ENCODE data around the gene VCL.

The VCL gene

GRCh38 chr10:73991203-73991883 is 6.6 kb upstream of the VCL start:
- H2AK5ac ChIP-seq (ENCODE audit: low read length, severe bottlenecking): no peak overlapping the region
- WGBS: 100% methylated on average over 2 of the region's 3 CpGs
- H3K36me3 ChIP-seq (ENCODE audit: control insufficient read depth in 1 of 2, insufficient read depth in 2 of 2, low read depth in 1 of 2, low read length in 2 of 2): no peaks in the 10 kb centered on the region
- DNase-seq: no peak
- H2BK5ac ChIP-seq (ENCODE audit: low read depth, low read length, poor library complexity, severe bottlenecking): no peak overlapping the region
- H3K23ac ChIP-seq (ENCODE audit: low read length in 2 of 2): peak overlapping the region in 1 of 2 experiments; percentile 98
- no peak overlapping the region for H3K27ac ChIP-seq (ENCODE audit: low read length, poor library complexity, severe bottlenecking)
- peaks cover 3% of the 10 kb centered on the region for H3K4me1 ChIP-seq (ENCODE audit: control insufficient read depth, insufficient read depth, low read depth, low read length)
- H2BK15ac ChIP-seq (ENCODE audit: low read depth, poor library complexity, severe bottlenecking): no peak overlapping the region
- no peaks in the 10 kb centered on the region for H3K27me3 ChIP-seq (ENCODE audit: control insufficient read depth in 1 of 2, insufficient read depth in 1 of 2, low read length in 2 of 2)
- H3K4ac ChIP-seq (ENCODE audit: low read depth in 1 of 2, low read length in 2 of 2): no peak overlapping the region
- no peak overlapping the region for H2BK12ac ChIP-seq (ENCODE audit: low read length in 2 of 2)
- no peak overlapping the region for H3K9ac ChIP-seq (ENCODE audit: low read length)
- H4K91ac ChIP-seq (ENCODE audit: low read length): no peak overlapping the region
- no peaks in the 10 kb centered on the region for H3K79me1 ChIP-seq (replicated peaks; ENCODE audit: low read length, poor library complexity, severe bottlenecking)
- H3K4me2 ChIP-seq (ENCODE audit: low read length, poor library complexity, severe bottlenecking): no peak overlapping the region
- no peaks in the 10 kb centered on the region for H3K9me3 ChIP-seq (ENCODE audit: control insufficient read depth, low read length)
- no peak overlapping the region for H2AFZ ChIP-seq (ENCODE audit: low read depth, low read length)
- no peak overlapping the region for H3K18ac ChIP-seq (ENCODE audit: low read depth in 1 of 2, low read length in 2 of 2)
- no peak overlapping the region for H3K4me3 ChIP-seq (ENCODE audit: insufficient read depth in 1 of 2, low read depth in 1 of 2, low read length in 2 of 2)
- H3K14ac ChIP-seq (ENCODE audit: low read length in 2 of 2): no peak overlapping the region
- H2BK120ac ChIP-seq (ENCODE audit: low read depth, low read length): no peak overlapping the region
- H4K8ac ChIP-seq (ENCODE audit: low read length): no peak overlapping the region

DNA sequence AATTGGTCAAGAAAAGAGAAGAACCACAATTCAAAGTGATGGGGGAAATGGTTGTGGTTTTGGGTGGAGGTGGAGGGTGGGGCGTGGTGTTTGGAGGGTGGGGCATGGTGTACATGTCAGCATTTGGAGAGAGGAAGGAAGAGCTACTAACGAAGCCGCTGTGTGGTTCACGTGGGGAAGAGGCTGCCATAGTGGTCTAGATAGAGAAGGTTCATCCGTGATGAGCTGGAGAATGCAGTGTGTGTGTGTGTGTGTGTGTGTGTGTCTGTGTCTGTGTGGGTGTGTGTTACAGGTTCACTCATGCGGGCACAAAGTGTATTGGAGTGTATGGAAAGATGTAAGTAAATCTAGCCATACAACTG is 6.1 kb upstream of the VCL start:
- no peak overlapping the region for H3K4me2 ChIP-seq (ENCODE audit: low read length, poor library complexity, severe bottlenecking)
- peak overlapping the region; percentile 19 for H2AK5ac ChIP-seq (ENCODE audit: low read length, severe bottlenecking)
- H3K27ac ChIP-seq (ENCODE audit: low read length, poor library complexity, severe bottlenecking): no peak overlapping the region
- H3K9ac ChIP-seq (ENCODE audit: low read length): no peak overlapping the region
- peak overlapping the region in 1 of 2 experiments; percentile 59 for H3K23ac ChIP-seq (ENCODE audit: low read length in 2 of 2)
- no peaks in the 10 kb centered on the region for H3K9me3 ChIP-seq (ENCODE audit: control insufficient read depth, low read length)
- no peak overlapping the region for H2BK12ac ChIP-seq (ENCODE audit: low read length in 2 of 2)
- H4K91ac ChIP-seq (ENCODE audit: low read length): no peak overlapping the region
- no peak overlapping the region for H3K4ac ChIP-seq (ENCODE audit: low read depth in 1 of 2, low read length in 2 of 2)
- no peaks in the 10 kb centered on the region for H3K79me1 ChIP-seq (replicated peaks; ENCODE audit: low read length, poor library complexity, severe bottlenecking)
- H3K4me3 ChIP-seq (ENCODE audit: insufficient read depth in 1 of 2, low read depth in 1 of 2, low read length in 2 of 2): no peak overlapping the region
- H3K36me3 ChIP-seq (ENCODE audit: control insufficient read depth in 1 of 2, insufficient read depth in 2 of 2, low read depth in 1 of 2, low read length in 2 of 2): no peaks in the 10 kb centered on the region
- H2BK15ac ChIP-seq (ENCODE audit: low read depth, poor library complexity, severe bottlenecking): no peak overlapping the region
- H3K4me1 ChIP-seq (ENCODE audit: control insufficient read depth, insufficient read depth, low read depth, low read length): peaks cover 3% of the 10 kb centered on the region
- H4K8ac ChIP-seq (ENCODE audit: low read length): no peak overlapping the region
- H3K18ac ChIP-seq (ENCODE audit: low read depth in 1 of 2, low read length in 2 of 2): peak overlapping the region in 1 of 2 experiments; percentile 73
- 86% methylated on average over 5 of the region's 6 CpGs for WGBS
- no peaks in the 10 kb centered on the region for H3K27me3 ChIP-seq (ENCODE audit: control insufficient read depth in 1 of 2, insufficient read depth in 1 of 2, low read length in 2 of 2)
- DNase-seq: no peak
- no peak overlapping the region for H2BK5ac ChIP-seq (ENCODE audit: low read depth, low read length, poor library complexity, severe bottlenecking)
- H3K14ac ChIP-seq (ENCODE audit: low read length in 2 of 2): peak overlapping the region in 1 of 2 experiments; percentile 86
- no peak overlapping the region for H2AFZ ChIP-seq (ENCODE audit: low read depth, low read length)
- H2BK120ac ChIP-seq (ENCODE audit: low read depth, low read length): no peak overlapping the region

DNA sequence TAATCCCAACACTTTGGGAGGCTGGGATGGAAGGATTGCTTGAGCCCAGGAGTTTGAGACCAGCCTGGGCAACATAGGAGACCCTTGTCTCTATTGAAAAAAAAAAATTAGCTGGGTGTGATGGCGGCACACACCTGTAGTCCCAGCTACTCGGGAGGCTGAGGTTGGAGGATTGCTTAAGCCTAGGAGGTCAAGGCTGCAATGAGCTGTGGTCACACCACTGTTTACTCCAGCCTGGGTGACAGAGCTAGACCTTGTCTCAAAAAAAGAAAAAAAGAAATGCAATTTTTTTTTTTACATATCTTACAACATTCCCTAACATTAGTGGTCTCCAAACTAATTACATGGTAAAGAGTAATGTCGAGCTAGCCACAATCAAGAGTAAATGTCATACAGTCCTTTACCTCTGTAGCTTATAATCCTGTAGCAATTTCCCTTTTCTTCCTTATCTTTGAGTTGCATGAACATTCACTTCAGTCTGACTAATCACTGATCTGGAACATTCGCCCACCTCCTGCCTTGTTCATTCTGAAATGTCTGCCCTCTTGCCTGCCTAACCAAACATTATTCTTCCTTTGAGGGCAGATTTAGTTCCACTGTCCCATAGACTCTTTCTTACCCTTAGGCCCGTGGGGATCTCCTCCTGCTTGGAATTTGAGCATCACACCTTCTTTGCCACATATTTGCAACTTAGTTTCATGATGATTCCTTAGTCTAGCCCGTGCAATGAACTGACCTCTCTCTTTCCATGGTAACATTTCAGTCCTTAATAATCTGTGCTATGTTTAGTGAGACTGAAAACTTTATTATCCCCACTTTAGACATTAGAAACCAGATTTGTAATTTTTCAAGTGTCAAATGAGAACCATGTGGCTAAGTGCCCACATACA is 4.8 kb upstream of the VCL start:
- H3K14ac ChIP-seq (ENCODE audit: low read length in 2 of 2): no peak overlapping the region
- no peak overlapping the region for H2BK120ac ChIP-seq (ENCODE audit: low read depth, low read length)
- WGBS: 74% methylated on average over 5 of the region's 6 CpGs
- H2AFZ ChIP-seq (ENCODE audit: low read depth, low read length): no peak overlapping the region
- H3K4ac ChIP-seq (ENCODE audit: low read depth in 1 of 2, low read length in 2 of 2): no peak overlapping the region
- H2BK15ac ChIP-seq (ENCODE audit: low read depth, poor library complexity, severe bottlenecking): no peak overlapping the region
- no peaks in the 10 kb centered on the region for H3K27me3 ChIP-seq (ENCODE audit: control insufficient read depth in 1 of 2, insufficient read depth in 1 of 2, low read length in 2 of 2)
- no peak overlapping the region for H3K4me2 ChIP-seq (ENCODE audit: low read length, poor library complexity, severe bottlenecking)
- no peak overlapping the region for H3K4me3 ChIP-seq (ENCODE audit: insufficient read depth in 1 of 2, low read depth in 1 of 2, low read length in 2 of 2)
- peak; percentile 45 for DNase-seq
- no peak overlapping the region for H4K91ac ChIP-seq (ENCODE audit: low read length)
- H3K36me3 ChIP-seq (ENCODE audit: control insufficient read depth in 1 of 2, insufficient read depth in 2 of 2, low read depth in 1 of 2, low read length in 2 of 2): no peaks in the 10 kb centered on the region
- no peaks in the 10 kb centered on the region for H3K9me3 ChIP-seq (ENCODE audit: control insufficient read depth, low read length)
- H2AK5ac ChIP-seq (ENCODE audit: low read length, severe bottlenecking): no peak overlapping the region
- no peak overlapping the region for H3K27ac ChIP-seq (ENCODE audit: low read length, poor library complexity, severe bottlenecking)
- H3K9ac ChIP-seq (ENCODE audit: low read length): no peak overlapping the region
- peak overlapping the region in 1 of 2 experiments; percentile 45 for H2BK12ac ChIP-seq (ENCODE audit: low read length in 2 of 2)
- no peaks in the 10 kb centered on the region for H3K79me1 ChIP-seq (replicated peaks; ENCODE audit: low read length, poor library complexity, severe bottlenecking)
- no peak overlapping the region for H4K8ac ChIP-seq (ENCODE audit: low read length)
- no peak overlapping the region for H3K18ac ChIP-seq (ENCODE audit: low read depth in 1 of 2, low read length in 2 of 2)
- H3K4me1 ChIP-seq (ENCODE audit: control insufficient read depth, insufficient read depth, low read depth, low read length): peaks cover 3% of the 10 kb centered on the region
- no peak overlapping the region for H2BK5ac ChIP-seq (ENCODE audit: low read depth, low read length, poor library complexity, severe bottlenecking)
- no peak overlapping the region for H3K23ac ChIP-seq (ENCODE audit: low read length in 2 of 2)

- no peak overlapping the region for H3K4me2 ChIP-seq (ENCODE audit: low read length, poor library complexity, severe bottlenecking)
- no peak overlapping the region for H4K91ac ChIP-seq (ENCODE audit: low read length)
- no peak overlapping the region for H3K14ac ChIP-seq (ENCODE audit: low read length in 2 of 2)
- WGBS: 91% methylated on average over 2 of the region's 2 CpGs
- no peak overlapping the region for H3K27ac ChIP-seq (ENCODE audit: low read length, poor library complexity, severe bottlenecking)
- peaks cover 3% of the 10 kb centered on the region for H3K4me1 ChIP-seq (ENCODE audit: control insufficient read depth, insufficient read depth, low read depth, low read length)
- no peak overlapping the region for H3K4ac ChIP-seq (ENCODE audit: low read depth in 1 of 2, low read length in 2 of 2)
- H4K8ac ChIP-seq (ENCODE audit: low read length): no peak overlapping the region
- H2BK12ac ChIP-seq (ENCODE audit: low read length in 2 of 2): no peak overlapping the region
- H3K18ac ChIP-seq (ENCODE audit: low read depth in 1 of 2, low read length in 2 of 2): no peak overlapping the region
- no peak overlapping the region for H3K23ac ChIP-seq (ENCODE audit: low read length in 2 of 2)
- H3K36me3 ChIP-seq (ENCODE audit: control insufficient read depth in 1 of 2, insufficient read depth in 2 of 2, low read depth in 1 of 2, low read length in 2 of 2): no peaks in the 10 kb centered on the region
- no peaks in the 10 kb centered on the region for H3K27me3 ChIP-seq (ENCODE audit: control insufficient read depth in 1 of 2, insufficient read depth in 1 of 2, low read length in 2 of 2)
- no peak overlapping the region for H3K9ac ChIP-seq (ENCODE audit: low read length)
- H2BK5ac ChIP-seq (ENCODE audit: low read depth, low read length, poor library complexity, severe bottlenecking): no peak overlapping the region
- DNase-seq: no peak
- no peak overlapping the region for H3K4me3 ChIP-seq (ENCODE audit: insufficient read depth in 1 of 2, low read depth in 1 of 2, low read length in 2 of 2)
- peak overlapping the region; percentile 26 for H2AK5ac ChIP-seq (ENCODE audit: low read length, severe bottlenecking)
- no peak overlapping the region for H2AFZ ChIP-seq (ENCODE audit: low read depth, low read length)
- H2BK15ac ChIP-seq (ENCODE audit: low read depth, poor library complexity, severe bottlenecking): no peak overlapping the region
- peak overlapping the region; percentile 50 for H2BK120ac ChIP-seq (ENCODE audit: low read depth, low read length)
- H3K9me3 ChIP-seq (ENCODE audit: control insufficient read depth, low read length): no peaks in the 10 kb centered on the region
- H3K79me1 ChIP-seq (replicated peaks; ENCODE audit: low read length, poor library complexity, severe bottlenecking): no peaks in the 10 kb centered on the region
Measured at GRCh38 chr10:73995035-73995358, 2.9 kb upstream of the VCL start.

Measured in mesenchymal stem cell (in vitro differentiated cells and primary cell).